ENCODE measurements around the gene ACOT9.

ACOT9 gene

DNA sequence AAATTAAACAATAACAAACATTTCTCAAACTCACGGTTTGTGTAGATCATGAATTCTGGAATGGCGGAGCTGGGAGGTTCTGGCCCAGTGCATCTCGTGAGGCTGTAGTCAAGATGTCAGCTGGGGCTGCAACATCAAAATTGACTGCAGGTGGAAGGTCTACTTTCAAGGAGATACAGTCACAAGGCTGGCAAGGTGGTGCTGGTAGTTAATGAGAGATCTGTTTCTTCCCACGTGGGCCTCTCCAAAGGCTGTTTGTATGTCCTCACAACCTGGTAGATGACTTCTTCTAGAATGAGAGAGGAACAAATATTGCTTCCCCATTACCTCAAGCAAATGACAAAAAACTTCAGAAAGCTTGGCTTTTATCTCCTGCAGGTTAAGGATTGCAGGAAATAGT is 83.7 kb downstream of the ACOT9 start:
- Histone ChIP-seq H3K36me3 (no peaks in the 10 kb centered on the region), H3K4me3 (ENCODE audit: low read depth in 1 of 2, low read length in 1 of 2) (no peak overlapping the region), H3K27ac (no peak overlapping the region), H3K27me3 (no peaks in the 10 kb centered on the region), H3K9me3 (no peaks in the 10 kb centered on the region), H3K4me1 (ENCODE audit: control insufficient read depth in 1 of 2, insufficient read depth in 1 of 2, low read depth in 1 of 2, low read length in 1 of 2) (no peaks in the 10 kb centered on the region)
- TF ChIP-seq, protein P1, sequence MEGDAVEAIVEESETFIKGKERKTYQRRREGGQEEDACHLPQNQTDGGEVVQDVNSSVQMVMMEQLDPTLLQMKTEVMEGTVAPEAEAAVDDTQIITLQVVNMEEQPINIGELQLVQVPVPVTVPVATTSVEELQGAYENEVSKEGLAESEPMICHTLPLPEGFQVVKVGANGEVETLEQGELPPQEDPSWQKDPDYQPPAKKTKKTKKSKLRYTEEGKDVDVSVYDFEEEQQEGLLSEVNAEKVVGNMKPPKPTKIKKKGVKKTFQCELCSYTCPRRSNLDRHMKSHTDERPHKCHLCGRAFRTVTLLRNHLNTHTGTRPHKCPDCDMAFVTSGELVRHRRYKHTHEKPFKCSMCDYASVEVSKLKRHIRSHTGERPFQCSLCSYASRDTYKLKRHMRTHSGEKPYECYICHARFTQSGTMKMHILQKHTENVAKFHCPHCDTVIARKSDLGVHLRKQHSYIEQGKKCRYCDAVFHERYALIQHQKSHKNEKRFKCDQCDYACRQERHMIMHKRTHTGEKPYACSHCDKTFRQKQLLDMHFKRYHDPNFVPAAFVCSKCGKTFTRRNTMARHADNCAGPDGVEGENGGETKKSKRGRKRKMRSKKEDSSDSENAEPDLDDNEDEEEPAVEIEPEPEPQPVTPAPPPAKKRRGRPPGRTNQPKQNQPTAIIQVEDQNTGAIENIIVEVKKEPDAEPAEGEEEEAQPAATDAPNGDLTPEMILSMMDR (IDR thresholded peaks at IDR 0.05) = no peak

- H3K9me3 ChIP-seq = no peaks in the 10 kb centered on the region
- TF ChIP-seq, protein P1 (IDR thresholded peaks at IDR 0.05) = no peak
These were observed 86.4 kb downstream of the ACOT9 start for GRCh38 chrX:23656684-23657083.

GRCh38 chrX:23656091-23656490 is 87.0 kb downstream of the ACOT9 start:
- no peak overlapping the region for H3K4me3 ChIP-seq (ENCODE audit: low read depth in 1 of 2, low read length in 1 of 2)
- TF ChIP-seq, protein P1 (IDR thresholded peaks at IDR 0.05) = no peak
- no peak overlapping the region for H3K27ac ChIP-seq
- no peaks in the 10 kb centered on the region for H3K27me3 ChIP-seq
- H3K36me3 ChIP-seq = no peaks in the 10 kb centered on the region
- no peaks in the 10 kb centered on the region for H3K9me3 ChIP-seq
- no peaks in the 10 kb centered on the region for H3K4me1 ChIP-seq (ENCODE audit: control insufficient read depth in 1 of 2, insufficient read depth in 1 of 2, low read depth in 1 of 2, low read length in 1 of 2)

More at GRCh38 chrX:23656684-23657083, 86.4 kb downstream of the ACOT9 start:
- H3K27me3 ChIP-seq = no peaks in the 10 kb centered on the region
- H3K4me1 ChIP-seq (ENCODE audit: control insufficient read depth in 1 of 2, insufficient read depth in 1 of 2, low read depth in 1 of 2, low read length in 1 of 2) = no peaks in the 10 kb centered on the region
- H3K4me3 ChIP-seq (ENCODE audit: low read depth in 1 of 2, low read length in 1 of 2) = no peak overlapping the region
- H3K27ac ChIP-seq = no peak overlapping the region
- H3K36me3 ChIP-seq = no peaks in the 10 kb centered on the region

Measured in neutrophil (primary cell).